Activated T-helper 1 cell treated with anti-CD3 and anti-CD28 coated beads, Interleukin-12 subunit alpha, Interleukin-12 subunit beta, Interleukin-2, Interleukin-4 antibody, amounts not matched to agents 30 ng/mL and 10 ng/mL and 1 ng/mL, durations not matched to agents 14 hours and 24 hours and 36 hours (primary cell): Measurements from ENCODE around the gene E2F8. TPM values are rescaled to one million over a fixed set of nuclear protein-coding genes. Genes with fewer than 3 reads are reported as not detected.
"Not testable (repeated sequence)": the region's sequence is repeated elsewhere in the genome, so short reads cannot be mapped to it uniquely, and the experiment has no call there.

Experiments used
- DNase-seq: peaks from one replicate; pipeline ENCODE4 v3.0.0; 2021; ENCODE audit warnings: low spot score
- H3K27ac Mint-ChIP-seq: one replicate; pipeline ENCODE4 v1.8.0; 2021; ENCODE audit warnings: mild to moderate bottlenecking, mixed read lengths
- H3K27me3 Mint-ChIP-seq: one replicate; pipeline ENCODE4 v1.8.0; 2022; ENCODE audit warnings: mild to moderate bottlenecking, moderate library complexity, mixed read lengths; ENCODE audit not compliant: insufficient read depth
- H3K36me3 Mint-ChIP-seq: one replicate; pipeline ENCODE4 v1.8.0; 2021; ENCODE audit warnings: low read depth, mixed read lengths
- H3K4me1 Mint-ChIP-seq: one replicate; pipeline ENCODE4 v1.8.0; 2021; ENCODE audit warnings: low read depth, mixed read lengths
- H3K4me3 Mint-ChIP-seq: one replicate; pipeline ENCODE4 v1.8.0; 2021; ENCODE audit warnings: mild to moderate bottlenecking, moderate library complexity, mixed read lengths
- H3K9me3 Mint-ChIP-seq: one replicate; pipeline ENCODE4 v1.8.0; 2021; ENCODE audit warnings: mixed read lengths
- intact Hi-C: fragments of 100-400 bp; cut with micrococcal nuclease; formaldehyde crosslinking; loops from one replicate; pipeline ENCODE4 v1.15.1; 2024
- total RNA-seq: library from RNA; stranded (reverse); gene quantifications from 2 replicates; pipeline ENCODE4 v1.2.3, GENCODE V29; 2022

Gene E2F8
- total RNA-seq, 1 donor from 2014 or later, result 28.2 TPM

- intact Hi-C loops, result no loop called here
- peaks cover 42% of the 10 kb centered on the region for H3K27me3 Mint-ChIP-seq
Observed at GRCh38 chr11:19268909-19269308, 28.2 kb upstream of the E2F8 start.

GRCh38 chr11:19267567-19267966 is 26.8 kb upstream of the E2F8 start:
- Mint-ChIP-seq H3K27ac (no peak overlapping the region), H3K9me3 (no peaks in the 10 kb centered on the region), H3K4me1 (no peaks in the 10 kb centered on the region), H3K4me3 (no peak overlapping the region), H3K36me3 (no peaks in the 10 kb centered on the region), H3K27me3 (peaks cover 38% of the 10 kb centered on the region)
- no peak for DNase-seq
- intact Hi-C loops, result no loop called here

More at GRCh38 chr11:19268909-19269308, 28.2 kb upstream of the E2F8 start:
- no peaks in the 10 kb centered on the region for H3K9me3 Mint-ChIP-seq
- no peaks in the 10 kb centered on the region for H3K4me1 Mint-ChIP-seq
- H3K27ac Mint-ChIP-seq, result no peak overlapping the region
- no peak for DNase-seq
- H3K4me3 Mint-ChIP-seq, result no peak overlapping the region
- H3K36me3 Mint-ChIP-seq, result no peaks in the 10 kb centered on the region

- intact Hi-C loops, result no loop called here
- Mint-ChIP-seq H3K36me3 (no peaks in the 10 kb centered on the region), H3K27me3 (peaks cover 9% of the 10 kb centered on the region), H3K4me1 (peaks cover 4% of the 10 kb centered on the region), H3K4me3 (no peak overlapping the region), H3K9me3 (no peaks in the 10 kb centered on the region), H3K27ac (no peak overlapping the region)
- DNase-seq, result no peak
Observed at GRCh38 chr11:19263333-19263732, 22.6 kb upstream of the E2F8 start.

GRCh38 chr11:19259487-19260345 is 19.0 kb upstream of the E2F8 start:
- peak; percentile 36 for DNase-seq
- Mint-ChIP-seq H3K36me3 (no peaks in the 10 kb centered on the region), H3K4me3 (no peak overlapping the region), H3K27ac (no peak overlapping the region), H3K4me1 (peaks cover 4% of the 10 kb centered on the region), H3K27me3 (peaks cover 9% of the 10 kb centered on the region), H3K9me3 (no peaks in the 10 kb centered on the region)
- intact Hi-C loops, result loop anchor here (1.0 kb wide), 1 partner anchor 294 kb away; no protein-coding TSS in a partner anchor

GRCh38 chr11:19258641-19259230 is 18.0 kb upstream of the E2F8 start:
- intact Hi-C loops, result loop anchor here (1.0 kb wide), 1 partner anchor 295 kb away; no protein-coding TSS in a partner anchor
- H3K4me3 Mint-ChIP-seq, result no peak overlapping the region

GRCh38 chr11:19254441-19254840 is 13.7 kb upstream of the E2F8 start:
- H3K27ac Mint-ChIP-seq, H3K4me1 Mint-ChIP-seq, H3K36me3 Mint-ChIP-seq, DNase-seq, H3K4me3 Mint-ChIP-seq, intact Hi-C loops: not testable (repeated sequence)
- Mint-ChIP-seq H3K27me3 (peaks cover 22% of the 10 kb centered on the region), H3K9me3 (peaks cover 13% of the 10 kb centered on the region)

More at GRCh38 chr11:19258641-19259230, 18.0 kb upstream of the E2F8 start:
- Mint-ChIP-seq H3K4me1 (peaks cover 4% of the 10 kb centered on the region), H3K27me3 (peaks cover 10% of the 10 kb centered on the region), H3K9me3 (peaks cover 4% of the 10 kb centered on the region), H3K36me3 (no peaks in the 10 kb centered on the region), H3K27ac (no peak overlapping the region)
- no peak for DNase-seq

- no peak overlapping the region for H3K4me3 Mint-ChIP-seq
- H3K36me3 Mint-ChIP-seq, result no peaks in the 10 kb centered on the region
- H3K27me3 Mint-ChIP-seq, result peaks cover 27% of the 10 kb centered on the region
- no peaks in the 10 kb centered on the region for H3K4me1 Mint-ChIP-seq
- peaks cover 19% of the 10 kb centered on the region for H3K9me3 Mint-ChIP-seq
- DNase-seq, result no peak
- intact Hi-C loops, result no loop called here
- no peak overlapping the region for H3K27ac Mint-ChIP-seq
Observed at GRCh38 chr11:19253817-19254216, 13.1 kb upstream of the E2F8 start.

GRCh38 chr11:19253153-19253745 is 12.5 kb upstream of the E2F8 start:
- Mint-ChIP-seq H3K27me3 (peaks cover 27% of the 10 kb centered on the region), H3K36me3 (peaks cover 3% of the 10 kb centered on the region), H3K27ac (no peak overlapping the region), H3K9me3 (peaks cover 25% of the 10 kb centered on the region), H3K4me3 (no peak overlapping the region), H3K4me1 (no peaks in the 10 kb centered on the region)
- intact Hi-C loops, result no loop called here
- no peak for DNase-seq

- H3K4me1 Mint-ChIP-seq, result no peaks in the 10 kb centered on the region
- no peak overlapping the region for H3K4me3 Mint-ChIP-seq
- intact Hi-C loops, result no loop called here
- H3K36me3 Mint-ChIP-seq, result peaks cover 3% of the 10 kb centered on the region
- no peak for DNase-seq
- no peak overlapping the region for H3K27ac Mint-ChIP-seq
- H3K27me3 Mint-ChIP-seq, result peaks cover 30% of the 10 kb centered on the region
- H3K9me3 Mint-ChIP-seq, result peaks cover 31% of the 10 kb centered on the region
Observed at GRCh38 chr11:19252394-19253152, 11.8 kb upstream of the E2F8 start.

- Mint-ChIP-seq H3K4me1 (no peaks in the 10 kb centered on the region), H3K27me3 (peaks cover 36% of the 10 kb centered on the region), H3K9me3 (peaks cover 38% of the 10 kb centered on the region), H3K36me3 (peaks cover 3% of the 10 kb centered on the region), H3K4me3 (no peak overlapping the region), H3K27ac (no peak overlapping the region)
- intact Hi-C loops, result no loop called here
- no peak for DNase-seq
Observed at GRCh38 chr11:19251577-19251976, 10.8 kb upstream of the E2F8 start.

GRCh38 chr11:19246816-19247215 is 6.1 kb upstream of the E2F8 start:
- H3K4me3 Mint-ChIP-seq, result no peak overlapping the region
- no peak for DNase-seq
- peaks cover 3% of the 10 kb centered on the region for H3K36me3 Mint-ChIP-seq
- intact Hi-C loops, result loop anchor here (10.0 kb wide), 1 partner anchor 852 kb away; the partner anchor contains the start of gene LDHA
- peaks cover 21% of the 10 kb centered on the region for H3K4me1 Mint-ChIP-seq
- peaks cover 33% of the 10 kb centered on the region for H3K9me3 Mint-ChIP-seq
- H3K27ac Mint-ChIP-seq, result no peak overlapping the region
- peaks cover 55% of the 10 kb centered on the region for H3K27me3 Mint-ChIP-seq

GRCh38 chr11:19245351-19245750 is 4.6 kb upstream of the E2F8 start:
- intact Hi-C loops, result loop anchor here (10.0 kb wide), 1 partner anchor 851 kb away; the partner anchor contains the start of gene LDHA
- Mint-ChIP-seq H3K36me3 (peaks cover 3% of the 10 kb centered on the region), H3K27me3 (peaks cover 48% of the 10 kb centered on the region), H3K4me3 (no peak overlapping the region), H3K27ac (no peak overlapping the region), H3K4me1 (peaks cover 21% of the 10 kb centered on the region), H3K9me3 (peaks cover 28% of the 10 kb centered on the region)
- DNase-seq, result no peak
